Loucy (cell line): ENCODE measurements around the gene TMEM181.
"Not testable (repeated sequence)": the region's sequence is repeated elsewhere in the genome, so short reads cannot be mapped to it uniquely, and the experiment has no call there.

ENCODE experiments used
- H2AFZ ChIP-seq: fragments of 200-600 bp; sonication (generic); 2 replicates; pipeline ENCODE4 v1.6.0; 2016; ENCODE audit warnings: antibody characterized with exemption, mild to moderate bottlenecking, low read length, moderate library complexity
- H3F3A ChIP-seq: fragments of 200-600 bp; 2 replicates; pipeline ENCODE4 v1.6.0; 2016; ENCODE audit warnings: antibody characterized with exemption, low read depth, mild to moderate bottlenecking
- H3K27me3 ChIP-seq: fragments of 200-600 bp; sonication (generic); 2 replicates; pipeline ENCODE4 v1.6.1; 2014; ENCODE audit warnings: low read length, mild to moderate bottlenecking; ENCODE audit not compliant: insufficient read depth, poor library complexity, severe bottlenecking
- H3K36me3 ChIP-seq: fragments of 200-600 bp; sonication (generic); 2 replicates; pipeline ENCODE4 v1.6.1; 2016; ENCODE audit warnings: low read length; ENCODE audit not compliant: insufficient read depth
- H3K4me1 ChIP-seq: fragments of 200-600 bp; sonication (generic); 2 replicates; pipeline ENCODE4 v1.5.1; 2014; ENCODE audit warnings: low read length, mild to moderate bottlenecking; ENCODE audit not compliant: insufficient read depth, poor library complexity, severe bottlenecking
- H3K4me2 ChIP-seq: fragments of 200-600 bp; sonication (generic); 2 replicates; pipeline ENCODE4 v1.6.0; 2014; ENCODE audit warnings: antibody characterized with exemption, low read length, low read depth, mild to moderate bottlenecking; ENCODE audit not compliant: poor library complexity, severe bottlenecking
- H3K4me3 ChIP-seq: fragments of 200-600 bp; sonication (generic); 2 replicates; pipeline ENCODE4 v1.5.1; 2014; ENCODE audit warnings: low read length, mild to moderate bottlenecking, mixed read lengths; ENCODE audit not compliant: poor library complexity, severe bottlenecking
- H3K79me2 ChIP-seq: fragments of 200-600 bp; sonication (generic); 2 replicates; pipeline ENCODE4 v1.6.1; 2014; ENCODE audit warnings: low read length; ENCODE audit not compliant: insufficient read depth
- H3K9ac ChIP-seq: fragments of 200-600 bp; sonication (generic); 2 replicates; pipeline ENCODE4 v1.6.0; 2014; ENCODE audit warnings: mild to moderate bottlenecking, low read depth, low read length, moderate library complexity; ENCODE audit not compliant: poor library complexity, severe bottlenecking
- H3K9me2 ChIP-seq: fragments of 200-600 bp; sonication (generic); replicated peaks from 2 replicates; pipeline ENCODE4 v1.6.1; 2016; ENCODE audit warnings: low read depth, low read length, mixed read lengths
- H3K9me3 ChIP-seq: fragments of 200-600 bp; sonication (generic); 2 replicates; pipeline ENCODE4 v1.6.1; 2014; ENCODE audit warnings: mild to moderate bottlenecking, antibody characterized with exemption, low read length, low read depth; ENCODE audit not compliant: insufficient read depth
- H4K20me1 ChIP-seq: fragments of 200-600 bp; sonication (generic); 2 replicates; pipeline ENCODE4 v1.6.0; 2014; ENCODE audit warnings: antibody characterized with exemption, low read length, mild to moderate bottlenecking; ENCODE audit not compliant: insufficient read depth, poor library complexity, severe bottlenecking
- EZH2phosphoT487 ChIP-seq: fragments of 200-600 bp; IDR thresholded peaks from 2 replicates; pipeline ENCODE4 v1.6.1; 2018; ENCODE audit warnings: antibody characterized with exemption, mild to moderate bottlenecking, moderate library complexity, borderline replicate concordance
- TF ChIP-seq, protein P1 (sequence below): fragments of 200-600 bp; sonication (generic); conservative IDR thresholded peaks from 2 replicates; pipeline ENCODE4 v1.5.1; 2014; ENCODE audit warnings: mild to moderate bottlenecking, antibody characterized with exemption, low read length

TMEM181 gene

DNA sequence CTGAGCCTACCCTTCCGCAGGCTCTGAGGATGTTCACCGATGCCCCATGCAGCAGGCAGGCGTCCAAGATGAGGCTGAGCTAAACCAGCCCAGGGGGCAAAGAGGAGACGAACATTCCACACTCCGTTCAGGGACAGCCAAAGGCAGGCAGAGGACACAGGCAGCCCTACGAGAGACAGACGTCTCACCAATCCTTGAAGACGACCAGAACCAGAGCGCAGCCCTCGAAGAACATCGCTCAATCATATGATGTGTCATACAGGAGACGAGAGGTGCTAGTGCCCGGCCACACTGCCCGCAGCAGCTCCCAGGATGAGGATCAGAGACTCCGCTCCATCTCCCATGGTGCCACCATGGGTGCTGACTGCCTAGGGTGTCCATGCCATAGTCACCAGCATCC is 35.6 kb upstream of the TMEM181 start:
- Histone ChIP-seq H3K36me3 (no peaks in the 10 kb centered on the region), H3K4me3 (no peak overlapping the region)
- no peak for TF ChIP-seq EZH2phosphoT487
- TF ChIP-seq, protein P1, sequence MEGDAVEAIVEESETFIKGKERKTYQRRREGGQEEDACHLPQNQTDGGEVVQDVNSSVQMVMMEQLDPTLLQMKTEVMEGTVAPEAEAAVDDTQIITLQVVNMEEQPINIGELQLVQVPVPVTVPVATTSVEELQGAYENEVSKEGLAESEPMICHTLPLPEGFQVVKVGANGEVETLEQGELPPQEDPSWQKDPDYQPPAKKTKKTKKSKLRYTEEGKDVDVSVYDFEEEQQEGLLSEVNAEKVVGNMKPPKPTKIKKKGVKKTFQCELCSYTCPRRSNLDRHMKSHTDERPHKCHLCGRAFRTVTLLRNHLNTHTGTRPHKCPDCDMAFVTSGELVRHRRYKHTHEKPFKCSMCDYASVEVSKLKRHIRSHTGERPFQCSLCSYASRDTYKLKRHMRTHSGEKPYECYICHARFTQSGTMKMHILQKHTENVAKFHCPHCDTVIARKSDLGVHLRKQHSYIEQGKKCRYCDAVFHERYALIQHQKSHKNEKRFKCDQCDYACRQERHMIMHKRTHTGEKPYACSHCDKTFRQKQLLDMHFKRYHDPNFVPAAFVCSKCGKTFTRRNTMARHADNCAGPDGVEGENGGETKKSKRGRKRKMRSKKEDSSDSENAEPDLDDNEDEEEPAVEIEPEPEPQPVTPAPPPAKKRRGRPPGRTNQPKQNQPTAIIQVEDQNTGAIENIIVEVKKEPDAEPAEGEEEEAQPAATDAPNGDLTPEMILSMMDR = no peak

DNA sequence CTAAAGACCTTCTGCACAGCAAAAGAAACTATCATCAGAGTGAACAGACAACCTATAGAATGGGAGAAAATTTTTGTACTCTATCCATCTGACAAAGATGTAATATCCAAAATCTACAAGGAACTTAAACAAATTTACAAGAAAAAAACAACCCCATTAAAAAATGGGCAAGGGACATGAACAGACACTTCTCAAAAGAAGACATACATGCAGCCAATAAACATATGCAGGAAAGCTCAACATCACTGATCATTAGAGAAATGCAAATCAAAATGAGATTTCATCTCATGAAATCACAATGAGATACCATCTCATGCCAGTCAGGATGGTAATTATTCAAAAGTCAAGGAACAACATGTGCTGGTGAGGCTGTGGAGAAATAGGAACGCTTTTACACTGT is 32.0 kb upstream of the TMEM181 start:
- not testable (repeated sequence) for H2AFZ ChIP-seq

More for the DNA sequence above, 35.6 kb upstream of the TMEM181 start:
- Histone ChIP-seq H3K9me3 (no peaks in the 10 kb centered on the region), H3K4me2 (no peak overlapping the region), H3K79me2 (no peaks in the 10 kb centered on the region), H4K20me1 (no peaks in the 10 kb centered on the region), H3F3A (no peaks in the 10 kb centered on the region), H3K4me1 (no peaks in the 10 kb centered on the region), H3K9ac (no peak overlapping the region), H3K27me3 (no peaks in the 10 kb centered on the region), H2AFZ (no peak overlapping the region), H3K9me2 (no peaks in the 10 kb centered on the region)

DNA sequence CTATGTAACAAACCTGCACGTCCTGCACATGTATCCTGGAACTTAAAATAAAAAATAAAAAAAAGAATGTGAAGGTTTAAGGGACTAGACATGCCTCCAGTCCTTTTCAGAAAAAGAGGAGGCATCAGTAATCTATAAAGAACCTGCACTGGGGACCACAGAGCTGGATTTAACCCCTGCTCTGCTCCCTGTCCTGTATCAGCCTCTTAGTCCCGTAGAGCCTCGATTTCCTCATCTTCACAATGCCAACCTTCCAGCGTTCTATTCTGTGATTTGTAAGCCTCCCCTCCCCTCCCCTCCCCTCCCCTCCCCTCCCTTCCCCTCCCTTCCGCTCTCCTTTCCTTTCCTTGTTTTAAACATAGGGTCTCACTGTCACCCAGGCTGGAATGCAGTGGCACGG is 31.1 kb upstream of the TMEM181 start:
- H3K9me3 ChIP-seq = no peaks in the 10 kb centered on the region

More for the DNA sequence above, 32.0 kb upstream of the TMEM181 start:
- H3K4me2 ChIP-seq, H3K27me3 ChIP-seq, H3K36me3 ChIP-seq, H3F3A ChIP-seq, H3K79me2 ChIP-seq, H3K9me2 ChIP-seq, H3K4me1 ChIP-seq, H3K9me3 ChIP-seq, H3K4me3 ChIP-seq, H3K9ac ChIP-seq, H4K20me1 ChIP-seq: not testable (repeated sequence)

DNA sequence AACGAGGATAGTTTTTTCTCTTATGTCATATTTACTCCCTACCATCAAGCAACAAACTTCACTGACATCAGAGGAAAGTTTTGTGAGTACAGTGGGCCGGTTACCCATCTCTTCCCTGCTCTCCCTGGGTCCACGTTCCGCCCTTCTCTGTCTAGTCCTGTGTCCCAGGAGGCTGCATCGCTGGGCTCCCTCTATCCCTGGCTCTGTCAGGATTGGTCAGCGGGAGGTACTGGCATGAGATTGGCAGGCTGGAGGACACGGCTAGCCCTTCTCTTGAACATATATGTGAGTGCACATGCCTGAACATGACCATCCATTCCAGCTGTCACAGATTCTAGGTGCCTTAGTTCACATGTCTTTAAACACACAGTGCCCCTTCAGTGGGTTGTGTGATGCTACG is 30.3 kb upstream of the TMEM181 start:
- H4K20me1 ChIP-seq = no peaks in the 10 kb centered on the region
- no peak overlapping the region for H3K4me2 ChIP-seq
- H3K9me3 ChIP-seq = no peaks in the 10 kb centered on the region
- no peak overlapping the region for H3K4me3 ChIP-seq
- no peak overlapping the region for H2AFZ ChIP-seq
- no peaks in the 10 kb centered on the region for H3K4me1 ChIP-seq
- no peaks in the 10 kb centered on the region for H3F3A ChIP-seq
- no peaks in the 10 kb centered on the region for H3K36me3 ChIP-seq
- no peaks in the 10 kb centered on the region for H3K79me2 ChIP-seq
- no peaks in the 10 kb centered on the region for H3K27me3 ChIP-seq
- TF ChIP-seq, protein P1 = no peak
- no peak for TF ChIP-seq EZH2phosphoT487
- no peak overlapping the region for H3K9ac ChIP-seq
- H3K9me2 ChIP-seq = no peaks in the 10 kb centered on the region

More for the DNA sequence above, 31.1 kb upstream of the TMEM181 start:
- H3K4me3 ChIP-seq = no peak overlapping the region
- no peaks in the 10 kb centered on the region for H3F3A ChIP-seq
- H3K4me2 ChIP-seq = no peak overlapping the region
- H3K4me1 ChIP-seq = no peaks in the 10 kb centered on the region
- no peaks in the 10 kb centered on the region for H3K9me2 ChIP-seq
- H3K79me2 ChIP-seq = no peaks in the 10 kb centered on the region
- no peak overlapping the region for H3K9ac ChIP-seq
- no peaks in the 10 kb centered on the region for H3K27me3 ChIP-seq
- no peaks in the 10 kb centered on the region for H3K36me3 ChIP-seq
- H4K20me1 ChIP-seq = no peaks in the 10 kb centered on the region
- no peak overlapping the region for H2AFZ ChIP-seq
- TF ChIP-seq EZH2phosphoT487 = no peak
